Suprapubic skin (tissue), 4 donors: ENCODE measurements around the gene DIP2C.

Experiments
- CTCF ChIP-seq, 2 donors: fragments of 200-600 bp in 1 of 2; fragments of 450-650 bp in 1 of 2; sonication (generic) in 1 of 2; IDR thresholded peaks; one replicate each; pipeline ENCODE4 v1.5.1; 2016 to 2019; ENCODE audit warnings: antibody characterized with exemption in 2 of 2, mild to moderate bottlenecking in 1 of 2, moderate library complexity in 1 of 2
- POLR2A ChIP-seq, 2 donors: fragments of 450-650 bp; IDR thresholded peaks; one replicate each; pipeline ENCODE4 v1.6.1; 2017; ENCODE audit warnings: antibody characterized with exemption in 2 of 2, mild to moderate bottlenecking in 2 of 2, moderate library complexity in 2 of 2
- POLR2AphosphoS5 ChIP-seq, 3 donors: sonication (generic); formaldehyde crosslinking; IDR thresholded peaks; one replicate each; pipeline ENCODE4 v1.6.1; 2017; ENCODE audit warnings: antibody characterized with exemption in 3 of 3

GRCh38 chr10:644943-645334, 44.5 kb downstream of the DIP2C start:
- TF ChIP-seq POLR2A (IDR thresholded peaks at IDR 0.05), result no peak
- no peak for TF ChIP-seq POLR2AphosphoS5 (IDR thresholded peaks at IDR 0.05)
- no peak for TF ChIP-seq CTCF (IDR thresholded peaks at IDR 0.05)
